Tibial nerve (tissue), 4 donors: ENCODE measurements around the gene PPFIA2. TPM values are rescaled to one million over a fixed set of nuclear protein-coding genes. Genes with fewer than 3 reads are reported as not detected.

Source experiments
- DNase-seq, 2 donors: peaks; one replicate each; pipeline ENCODE4 v3.0.0-alpha.2; 2019; ENCODE audit warnings: low spot score in 2 of 2
- H3K27ac ChIP-seq, 4 donors: fragments of 200-600 bp; sonication (generic) in 3 of 4; one replicate each; pipeline ENCODE4 v1.5.1; 2017 to 2019; ENCODE audit warnings: mild to moderate bottlenecking in 1 of 4
- H3K27me3 ChIP-seq, 2 donors: fragments of 200-600 bp; sonication (generic) in 1 of 2; one replicate each; pipeline versions ENCODE4 v1.5.1 to v1.6.0; 2017 to 2019
- H3K36me3 ChIP-seq, 3 donors: fragments of 200-600 bp; sonication (generic); one replicate each; pipeline ENCODE4 v1.5.1; 2018 to 2019
- H3K4me1 ChIP-seq, 4 donors: fragments of 200-600 bp; sonication (generic) in 3 of 4; one replicate each; pipeline ENCODE4 v1.5.1; 2017 to 2019
- H3K4me3 ChIP-seq, 4 donors: fragments of 200-600 bp; sonication (generic) in 3 of 4; one replicate each; pipeline ENCODE4 v1.5.1; 2017 to 2019; ENCODE audit warnings: mild to moderate bottlenecking in 1 of 4, moderate library complexity in 1 of 4
- H3K9me3 ChIP-seq, 4 donors: fragments of 200-600 bp; sonication (generic) in 3 of 4; one replicate each; pipeline ENCODE4 v1.5.1; 2017 to 2019
- CTCF ChIP-seq, 5 experiments: fragments of 200-600 bp in 3 of 5; fragments of 450-650 bp in 2 of 5; sonication (generic) in 3 of 5; IDR thresholded peaks; one replicate each; pipeline ENCODE4 v1.5.1; 2016 to 2019; ENCODE audit warnings: antibody characterized with exemption in 5 of 5, mild to moderate bottlenecking in 3 of 5, moderate library complexity in 2 of 5
- EP300 ChIP-seq, 2 donors: sonication (generic); formaldehyde crosslinking; IDR thresholded peaks; one replicate each; pipeline ENCODE4 v1.6.1; 2017; ENCODE audit warnings: antibody characterized with exemption in 2 of 2, mild to moderate bottlenecking in 1 of 2
- POLR2A ChIP-seq, 2 donors: fragments of 450-650 bp; IDR thresholded peaks; one replicate each; pipeline ENCODE4 v1.6.1; 2017; ENCODE audit warnings: antibody characterized with exemption in 2 of 2, mild to moderate bottlenecking in 2 of 2, moderate library complexity in 2 of 2
- WGBS, 2 donors: methylation state at CpG; one replicate each; pipeline ENCODE4 v1.1.5; 2018; 5-methylcytosine and 5-hydroxymethylcytosine counted together
- total RNA-seq, 4 donors: library from RNA; depleted of rRNA; stranded (reverse); fragments of >200 nt; gene quantifications; one replicate each; pipeline ENCODE4 v1.1.0, GENCODE V29; 2016

PPFIA2 gene
- total RNA-seq, 4 donors from 2014 or later, result 5.5 to 20.3 (median 13.2) TPM

DNA sequence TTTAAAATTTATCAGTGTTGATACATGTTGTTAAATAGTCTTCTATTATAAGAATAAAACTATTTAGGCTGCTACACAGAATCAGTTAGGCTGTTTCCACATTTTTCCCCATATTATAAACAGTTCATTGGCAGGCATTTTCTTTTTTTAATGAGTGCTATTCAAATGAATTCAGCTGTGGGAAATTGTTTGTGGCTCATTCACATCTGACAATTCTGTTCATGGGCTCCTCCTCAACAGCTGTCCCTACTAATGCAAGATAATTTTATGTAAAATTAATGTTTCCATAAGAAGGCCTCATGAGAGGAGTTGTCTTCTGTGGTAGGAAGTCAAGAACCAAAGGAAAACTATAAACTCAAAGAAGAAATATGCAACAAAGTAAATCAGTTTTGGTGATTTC lies 218.0 kb downstream of the PPFIA2 start:
- Histone ChIP-seq H3K4me3 (no peak overlapping the region), H3K4me1 (no peaks in the 10 kb centered on the region), H3K9me3 (no peaks in the 10 kb centered on the region), H3K27me3 (no peaks in the 10 kb centered on the region), H3K27ac (no peak overlapping the region), H3K36me3 (no peaks in the 10 kb centered on the region)
- no peak for DNase-seq
- TF ChIP-seq EP300 (IDR thresholded peaks at IDR 0.05) (no peak), CTCF (IDR thresholded peaks at IDR 0.05) (no peak), POLR2A (IDR thresholded peaks at IDR 0.05) (no peak)

GRCh38 chr12:81539279-81539678 lies 219.9 kb downstream of the PPFIA2 start:
- Histone ChIP-seq H3K4me3 (no peak overlapping the region), H3K27ac (no peak overlapping the region), H3K36me3 (no peaks in the 10 kb centered on the region), H3K27me3 (no peaks in the 10 kb centered on the region), H3K9me3 (no peaks in the 10 kb centered on the region), H3K4me1 (no peaks in the 10 kb centered on the region)
- TF ChIP-seq CTCF (IDR thresholded peaks at IDR 0.05) (no peak), EP300 (IDR thresholded peaks at IDR 0.05) (no peak), POLR2A (IDR thresholded peaks at IDR 0.05) (no peak)
- no peak for DNase-seq
- 74 to 83% methylated on average over 3 of the region's 3 CpGs for WGBS, 2 donors

DNA sequence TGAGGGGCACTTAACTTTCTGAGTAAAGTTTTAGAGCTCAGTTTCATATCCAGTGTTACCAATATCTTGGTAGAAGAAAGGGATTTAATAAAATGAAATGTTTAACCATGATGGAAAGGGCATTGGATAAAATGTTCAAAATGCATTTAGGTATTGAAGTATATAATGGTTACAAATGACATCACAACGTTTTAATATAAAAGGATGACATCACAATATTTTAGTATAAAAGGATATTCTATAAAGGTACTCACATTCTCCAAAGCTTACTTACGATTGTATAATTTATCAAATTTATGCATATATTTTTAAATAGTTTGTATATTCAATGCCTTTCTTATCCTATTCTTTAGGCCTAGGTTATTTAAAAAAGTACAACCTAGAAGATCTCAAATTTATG lies 226.1 kb downstream of the PPFIA2 start:
- no peaks in the 10 kb centered on the region for H3K27me3 ChIP-seq
- no peak for TF ChIP-seq POLR2A (IDR thresholded peaks at IDR 0.05)
- TF ChIP-seq CTCF (IDR thresholded peaks at IDR 0.05), result no peak
- no peak for TF ChIP-seq EP300 (IDR thresholded peaks at IDR 0.05)
- no peak for DNase-seq
- WGBS, 2 donors, result 83 to 84% methylated on average over 2 of the region's 2 CpGs
- H3K27ac ChIP-seq, result no peak overlapping the region
- H3K4me3 ChIP-seq, result no peak overlapping the region
- H3K9me3 ChIP-seq, result no peaks in the 10 kb centered on the region
- no peaks in the 10 kb centered on the region for H3K36me3 ChIP-seq
- no peaks in the 10 kb centered on the region for H3K4me1 ChIP-seq

GRCh38 chr12:81530352-81530751 lies 228.8 kb downstream of the PPFIA2 start:
- Histone ChIP-seq H3K4me3 (no peak overlapping the region), H3K27ac (no peak overlapping the region), H3K36me3 (no peaks in the 10 kb centered on the region), H3K9me3 (no peaks in the 10 kb centered on the region), H3K4me1 (no peaks in the 10 kb centered on the region), H3K27me3 (no peaks in the 10 kb centered on the region)
- TF ChIP-seq EP300 (IDR thresholded peaks at IDR 0.05) (no peak), POLR2A (IDR thresholded peaks at IDR 0.05) (no peak), CTCF (IDR thresholded peaks at IDR 0.05) (no peak)
- DNase-seq, result no peak
- 78% methylated on average over 2 of the region's 2 CpGs for WGBS, 2 donors

GRCh38 chr12:81520064-81520945 lies 238.8 kb downstream of the PPFIA2 start:
- no peaks in the 10 kb centered on the region for H3K36me3 ChIP-seq
- no peak for DNase-seq
- 80 to 83% methylated on average over 6 of the region's 6 CpGs for WGBS, 2 donors
- H3K27ac ChIP-seq, result no peak overlapping the region
- no peak for TF ChIP-seq EP300 (IDR thresholded peaks at IDR 0.05)
- no peak for TF ChIP-seq POLR2A (IDR thresholded peaks at IDR 0.05)
- no peak for TF ChIP-seq CTCF (IDR thresholded peaks at IDR 0.05)
- no peaks in the 10 kb centered on the region for H3K27me3 ChIP-seq
- H3K9me3 ChIP-seq, result no peaks in the 10 kb centered on the region
- H3K4me3 ChIP-seq, result no peak overlapping the region
- H3K4me1 ChIP-seq, result no peaks in the 10 kb centered on the region
